RPMI7951 (cell line): Measurements from ENCODE around the gene LMX1A. TPM values are rescaled to one million over a fixed set of nuclear protein-coding genes. Genes with fewer than 3 reads are reported as not detected.

ENCODE experiments used
- DNase-seq: peaks from one replicate; pipeline ENCODE4 v3.0.0-alpha.2; 2012; ENCODE audit warnings: low read depth
- total RNA-seq: library from RNA; depleted of rRNA; stranded (reverse); fragments of >200 nt; shearing (Covaris generic); gene quantifications from 2 replicates; pipeline ENCODE4 v1.2.3, GENCODE V29; 2014

Gene LMX1A
- total RNA-seq, 1 experiment from 2014 or later = not detected

GRCh38 chr1:165265196-165265838, 91.2 kb downstream of the LMX1A start:
- DNase-seq = no peak

DNA sequence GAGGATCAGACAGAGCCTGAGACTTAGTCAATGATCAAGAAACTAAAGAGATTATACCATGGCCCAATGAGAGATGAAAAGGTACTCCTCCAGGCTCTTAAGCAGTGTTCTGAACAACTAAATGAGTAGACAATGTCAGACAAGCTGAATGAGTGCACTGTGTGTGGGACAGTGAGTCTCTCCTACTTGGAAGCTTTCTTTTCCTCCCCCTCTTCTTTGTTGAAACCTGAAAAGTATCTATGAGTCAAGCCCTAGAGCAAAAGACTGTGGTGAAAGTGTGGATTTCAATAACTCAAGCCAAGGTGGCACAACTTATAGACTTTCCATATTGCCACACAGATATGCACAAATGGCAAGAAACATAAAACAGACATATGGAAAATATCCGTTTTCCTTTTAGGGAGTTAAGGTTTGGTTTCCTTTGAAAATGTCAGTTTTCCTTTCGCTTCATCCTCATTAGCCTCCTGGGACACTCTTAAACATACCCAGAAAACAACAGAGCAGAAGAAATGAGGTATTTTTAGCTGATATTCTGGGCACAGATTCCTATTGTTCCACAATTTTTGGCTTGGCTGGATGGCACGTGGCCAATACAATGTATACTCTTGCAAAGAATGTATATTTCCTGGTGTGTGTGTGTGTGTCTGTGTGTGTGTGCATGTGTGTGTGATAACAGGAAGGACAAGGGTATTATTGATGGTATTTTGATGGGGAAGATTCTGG, 96.6 kb downstream of the LMX1A start:
- no peak for DNase-seq

- no peak for DNase-seq
Measured at GRCh38 chr1:165259236-165259635, 97.3 kb downstream of the LMX1A start.

- peak; percentile 61 for DNase-seq
Measured at GRCh38 chr1:165257969-165258459, 98.5 kb downstream of the LMX1A start.

- no peak for DNase-seq
Measured at GRCh38 chr1:165254896-165255625, 101.5 kb downstream of the LMX1A start.

DNA sequence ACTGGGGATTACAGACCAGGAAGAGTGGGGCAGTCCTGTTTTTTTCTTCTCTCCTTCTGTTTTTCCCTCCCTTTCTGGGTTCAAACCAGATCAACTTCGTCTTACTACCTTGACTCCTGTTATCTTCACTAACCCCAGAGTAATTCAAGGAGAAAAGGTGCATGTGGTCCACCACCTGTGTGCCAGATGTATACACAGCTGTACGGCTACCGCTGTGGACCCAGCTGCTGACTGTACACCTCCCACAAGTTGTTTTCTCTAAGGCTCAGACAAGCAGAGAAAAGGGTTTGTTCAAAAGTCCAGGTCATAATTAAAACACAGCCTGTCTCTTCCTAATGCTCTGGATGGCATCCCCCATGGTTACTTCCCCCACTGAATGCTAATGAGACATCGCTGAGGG, 102.1 kb downstream of the LMX1A start:
- no peak for DNase-seq

DNA sequence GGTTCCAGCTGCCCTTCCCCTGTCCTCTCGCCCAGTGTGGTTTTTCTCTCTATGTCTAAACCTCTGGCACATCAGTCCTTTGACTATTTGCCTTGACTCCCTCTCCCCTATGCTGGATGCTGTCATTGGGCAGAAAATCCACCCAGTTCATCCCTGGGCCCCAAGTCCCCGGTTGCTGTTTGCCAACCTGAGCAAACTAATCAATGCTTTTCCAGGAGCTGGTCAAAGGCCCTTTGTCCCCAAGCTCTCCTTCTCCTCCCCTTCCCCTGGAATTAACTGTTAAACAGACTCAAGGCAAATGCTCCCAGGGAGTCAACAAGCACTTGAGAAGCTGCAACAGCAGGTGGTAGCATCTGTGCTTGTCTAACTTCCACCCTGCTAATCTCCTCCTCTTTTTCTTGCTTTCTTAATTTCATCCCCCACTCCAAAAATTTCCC, 102.7 kb downstream of the LMX1A start:
- DNase-seq = no peak

DNA sequence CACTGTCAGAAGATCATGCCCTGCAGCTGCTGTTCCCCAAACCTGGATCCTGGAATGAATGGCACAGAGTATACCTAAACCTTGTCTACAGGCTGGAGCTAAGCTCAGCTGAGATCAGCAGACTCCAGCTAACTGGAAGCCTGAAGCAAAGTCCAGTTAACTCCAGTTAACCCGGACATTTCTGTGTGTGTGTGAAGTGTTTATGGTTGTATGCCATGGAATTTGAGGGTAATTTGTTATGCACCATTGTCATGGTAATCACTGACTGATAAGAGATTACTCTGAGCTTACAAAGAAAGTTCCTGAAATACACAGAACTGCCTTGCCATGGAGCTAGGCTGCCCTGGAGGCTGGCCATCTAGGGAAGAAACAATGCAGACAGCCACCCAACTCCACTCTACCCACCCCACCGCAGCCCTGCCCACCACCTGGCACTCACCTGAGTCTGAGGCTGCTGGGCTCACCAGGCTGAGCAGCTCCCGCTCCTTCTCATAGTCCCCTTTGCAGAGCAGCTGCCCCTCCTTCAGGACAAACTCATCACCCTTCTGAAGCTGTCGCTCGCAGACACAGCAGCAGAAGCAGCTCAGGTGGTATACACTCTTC, 107.4 kb downstream of the LMX1A start:
- no peak for DNase-seq

DNA sequence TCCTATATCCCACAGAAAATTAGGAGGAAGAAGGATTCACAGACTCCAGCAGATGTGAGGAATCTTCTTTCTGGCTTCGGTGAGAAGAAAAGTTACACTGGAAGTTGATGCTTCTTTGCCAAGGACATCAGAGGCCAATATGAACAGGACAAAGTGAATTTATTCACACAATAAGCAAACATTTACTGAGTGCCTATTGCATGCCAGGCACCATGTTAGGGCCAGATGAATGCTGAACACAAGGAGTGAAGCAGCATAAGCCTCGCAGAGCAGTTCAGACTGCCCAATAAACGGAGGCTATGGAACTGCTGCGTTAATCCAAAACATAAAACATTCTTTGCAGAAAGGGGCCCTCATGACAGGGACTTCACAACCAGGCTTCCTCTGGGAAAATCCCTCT, 114.6 kb downstream of the LMX1A start:
- no peak for DNase-seq

- no peak for DNase-seq
Measured at GRCh38 chr1:165241321-165241720, 115.2 kb downstream of the LMX1A start.

DNA sequence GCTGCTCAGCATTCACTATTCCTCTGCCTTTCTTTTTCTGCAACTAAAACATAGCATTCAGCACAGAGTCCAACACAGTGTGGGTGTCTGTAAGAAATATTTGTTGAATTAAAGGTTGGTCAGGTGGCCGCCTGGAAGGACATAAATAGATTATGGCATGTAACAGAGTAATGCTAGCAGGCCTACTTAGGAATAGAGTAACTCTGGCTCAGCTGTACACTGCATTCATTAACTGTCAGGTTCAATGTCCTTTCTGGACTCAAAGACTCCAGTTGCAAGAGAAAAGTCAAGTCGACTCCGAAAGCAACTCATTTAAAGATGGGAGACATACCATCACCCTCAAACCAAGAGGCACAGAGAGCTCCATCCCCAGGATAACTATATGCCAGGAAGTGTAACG, 116.0 kb downstream of the LMX1A start:
- no peak for DNase-seq

DNA sequence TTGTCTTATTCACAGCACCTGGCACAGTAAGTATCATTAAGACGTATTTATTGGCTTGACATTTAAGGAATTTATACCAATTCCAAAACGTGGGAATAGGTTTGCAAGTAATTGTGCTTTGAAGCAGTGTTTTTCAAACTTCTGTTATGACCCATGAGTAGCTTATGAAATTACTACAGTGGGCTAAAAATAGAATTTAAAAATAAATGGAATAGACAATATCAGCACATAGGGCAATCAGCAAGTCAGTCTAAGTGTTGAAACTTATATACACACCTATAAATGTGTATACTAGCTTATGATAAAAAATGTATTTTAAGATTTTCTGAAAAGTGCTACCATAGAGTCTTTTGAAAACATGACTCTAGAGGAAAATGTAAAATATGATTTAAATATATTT, 116.6 kb downstream of the LMX1A start:
- DNase-seq = no peak

DNA sequence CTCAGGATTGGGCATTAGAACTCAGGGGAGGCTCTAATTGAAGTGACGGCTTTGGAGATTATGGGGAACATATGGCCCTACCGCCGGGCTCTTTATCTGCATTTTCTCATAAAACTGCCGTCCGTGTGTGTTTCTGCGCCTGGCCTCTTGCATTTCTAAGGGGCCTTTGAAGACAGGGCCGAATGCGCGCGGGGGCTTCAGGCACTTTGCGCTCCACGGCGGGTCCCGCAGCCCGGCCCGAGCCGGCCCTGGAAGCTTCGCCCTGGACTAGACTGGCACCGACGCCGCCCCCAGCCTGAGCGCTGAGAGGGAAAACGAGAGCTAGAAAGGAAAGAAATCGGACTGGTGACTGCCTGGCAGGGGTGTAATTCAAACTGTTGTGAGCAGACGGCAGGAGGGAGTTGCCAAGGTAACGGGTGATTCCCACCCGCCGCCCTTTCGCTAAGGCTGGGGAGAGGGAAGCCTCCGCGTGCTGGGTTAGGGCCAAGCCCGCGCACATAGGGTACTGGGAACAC, 120.7 kb downstream of the LMX1A start:
- no peak for DNase-seq

DNA sequence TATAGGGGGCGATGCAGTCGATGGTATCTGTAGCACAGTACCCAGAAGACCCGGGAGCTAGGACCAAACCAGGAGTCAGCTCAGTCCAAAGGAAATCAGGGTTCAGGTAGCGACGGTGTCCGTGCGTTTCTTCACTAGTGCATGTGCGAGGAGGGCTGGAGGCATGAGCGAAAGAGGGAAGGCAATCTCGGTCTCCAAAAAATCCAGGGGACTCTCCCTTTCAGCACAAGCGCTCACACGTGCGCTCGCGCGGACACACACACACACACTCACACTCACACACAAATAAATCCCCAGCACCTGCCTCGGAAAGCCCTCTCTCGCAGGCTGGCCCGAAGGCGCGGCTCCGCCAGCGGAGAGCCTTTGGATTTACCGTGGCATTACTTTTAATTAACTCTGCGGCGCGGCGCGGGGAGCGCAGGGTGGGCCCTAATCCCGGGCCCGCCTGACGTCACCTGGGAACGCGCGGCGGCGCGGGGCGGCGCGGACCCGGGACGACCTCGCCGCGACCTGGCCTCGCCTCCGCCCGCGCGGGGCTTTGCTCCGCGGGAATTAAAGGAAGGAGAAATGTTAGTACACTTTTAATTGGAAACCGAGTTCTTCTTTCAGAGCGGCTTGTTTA, 121.2 kb downstream of the LMX1A start:
- DNase-seq = no peak

DNA sequence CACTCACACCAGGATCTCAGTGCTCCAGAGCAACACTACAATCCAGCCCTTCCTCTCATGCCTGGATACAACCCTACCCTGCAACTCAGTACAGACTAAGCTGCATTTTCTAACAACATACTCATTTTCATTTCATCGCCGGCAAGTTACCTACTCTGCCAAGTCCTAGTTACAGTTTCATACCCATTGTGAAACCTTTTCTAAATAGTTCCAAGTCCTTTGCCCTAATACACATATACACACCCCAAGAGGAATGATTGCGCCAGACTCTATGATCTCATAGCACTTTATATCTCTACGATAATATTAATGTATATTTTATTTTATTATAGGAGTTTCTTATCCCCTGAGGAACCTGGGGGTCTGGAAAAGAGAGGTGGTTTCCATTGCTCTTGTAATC, 122.4 kb downstream of the LMX1A start:
- no peak for DNase-seq

GRCh38 chr1:165228676-165229075, 127.8 kb downstream of the LMX1A start:
- no peak for DNase-seq

DNA sequence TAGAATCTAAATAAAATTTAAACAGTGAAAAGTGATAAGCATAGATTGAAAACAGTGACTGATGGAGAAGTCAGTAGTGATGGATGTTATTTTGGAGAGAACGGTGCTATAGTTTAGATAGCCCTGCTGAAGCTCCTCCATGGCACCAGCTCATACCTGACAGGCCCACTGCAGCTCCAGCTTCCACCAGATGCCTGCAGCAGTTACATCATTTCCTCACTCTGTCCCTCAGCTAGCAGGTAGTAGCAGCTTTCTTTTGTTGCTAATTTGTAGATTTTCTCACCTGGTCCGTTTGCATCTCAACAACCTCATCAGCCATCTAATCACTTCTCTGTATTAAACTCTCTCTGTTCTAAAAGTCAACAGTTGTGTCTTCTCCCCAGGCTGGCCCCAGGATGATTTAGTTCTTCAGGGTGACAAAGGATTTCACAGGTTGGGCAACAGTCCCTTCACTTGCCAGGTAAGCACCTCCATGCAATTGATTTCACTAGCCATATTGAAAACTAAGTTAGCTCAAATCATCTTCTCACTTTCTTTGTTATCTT, 128.3 kb downstream of the LMX1A start:
- DNase-seq = no peak

- no peak for DNase-seq
Measured at GRCh38 chr1:165226326-165226725, 130.2 kb downstream of the LMX1A start.

GRCh38 chr1:165225650-165226049, 130.9 kb downstream of the LMX1A start:
- DNase-seq = no peak

GRCh38 chr1:165225062-165225461, 131.5 kb downstream of the LMX1A start:
- DNase-seq = no peak

DNA sequence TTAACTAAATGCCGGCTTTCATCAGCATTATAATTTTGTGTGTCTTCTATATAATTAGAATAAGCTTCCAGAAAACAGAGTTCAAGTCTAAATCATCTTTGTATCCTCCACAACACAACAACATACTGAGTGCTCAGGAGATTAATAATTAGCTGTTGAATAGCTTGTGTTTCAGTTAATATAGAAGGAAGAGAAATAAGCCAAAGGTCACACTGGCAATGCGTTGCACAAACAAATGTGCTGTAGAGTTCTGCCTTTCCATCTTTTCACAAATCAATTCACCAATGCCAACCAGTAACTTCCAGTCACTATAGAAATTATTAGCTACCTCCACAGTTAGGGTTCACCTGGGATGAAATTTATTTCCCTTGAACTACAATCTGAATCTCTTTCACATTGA, 132.0 kb downstream of the LMX1A start:
- no peak for DNase-seq
